ENCODE results near the gene MEIS1.

MEIS1 gene

DNA sequence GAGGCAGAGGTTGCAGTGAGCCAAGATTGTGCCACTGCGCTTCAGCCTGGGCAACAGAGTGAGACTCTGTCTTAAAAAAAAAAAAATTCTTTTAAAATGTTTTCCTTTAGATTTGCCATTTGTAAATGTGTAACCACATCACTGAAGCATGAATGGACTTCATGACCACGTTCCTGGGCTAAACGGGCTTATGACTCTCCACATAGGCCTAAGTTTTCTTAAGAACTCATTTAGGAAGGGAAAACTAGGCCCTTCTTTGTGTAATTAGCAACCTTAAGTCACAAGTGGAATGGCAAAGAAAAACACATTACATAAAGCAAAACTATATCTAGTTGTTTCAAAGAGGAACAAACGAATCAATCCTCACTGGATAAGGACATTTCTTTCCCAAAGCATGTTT lies 99.5 kb downstream of the MEIS1 start:
- no peak for DNase-seq (ENCODE audit: low read depth, low spot score)

DNA sequence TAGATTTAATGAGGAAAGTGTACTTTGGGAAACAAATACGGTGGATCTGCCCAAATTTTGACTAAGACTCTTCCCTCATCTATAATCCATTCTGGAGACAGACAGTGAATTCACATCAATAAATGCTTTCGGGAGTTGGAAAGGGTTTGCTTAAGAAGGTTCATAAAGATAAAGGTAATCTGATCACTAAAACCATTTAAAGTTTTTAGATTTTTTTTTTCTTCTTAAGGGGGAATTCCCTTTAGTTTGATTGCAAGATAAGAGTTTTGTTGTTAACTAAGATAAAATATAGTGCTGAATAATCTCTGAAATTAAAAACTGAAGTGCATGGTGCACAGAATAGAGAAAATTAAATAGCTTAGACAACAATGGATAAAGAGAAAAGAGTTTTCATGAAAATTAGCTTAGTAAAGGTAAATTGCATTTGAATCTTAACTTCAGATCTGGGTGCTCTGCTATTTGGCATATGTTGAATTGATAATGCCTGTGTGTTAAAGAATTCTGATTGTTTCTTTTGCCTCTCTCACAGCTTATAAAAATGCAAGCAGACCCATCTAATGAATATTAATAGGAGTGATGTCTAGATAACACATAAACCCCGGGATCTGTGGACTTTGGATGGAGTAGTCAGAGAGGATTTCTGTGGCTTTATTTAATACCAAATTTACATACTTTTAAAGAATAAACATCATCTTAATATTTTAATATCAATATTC lies 100.8 kb downstream of the MEIS1 start:
- DNase-seq (ENCODE audit: low read depth, low spot score): no peak

DNA sequence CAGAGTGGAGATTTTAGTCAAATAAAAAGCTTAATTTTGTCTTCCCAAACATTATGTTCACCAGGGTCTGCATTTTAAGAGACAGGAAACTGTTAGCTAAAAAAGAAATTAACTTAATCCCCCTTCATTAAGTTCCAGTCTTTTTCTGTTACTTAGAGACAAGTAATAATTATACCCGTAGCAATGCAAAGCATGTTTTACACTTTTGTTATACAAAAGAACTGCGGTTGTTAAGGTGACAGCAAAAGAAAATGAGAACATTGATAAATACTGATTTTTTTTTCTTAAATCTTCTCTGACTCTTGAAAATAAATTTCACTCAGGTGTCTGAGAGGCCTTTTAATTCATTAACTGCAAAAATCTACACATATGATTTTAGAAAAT lies 101.4 kb downstream of the MEIS1 start:
- DNase-seq (ENCODE audit: low read depth, low spot score): no peak

DNA sequence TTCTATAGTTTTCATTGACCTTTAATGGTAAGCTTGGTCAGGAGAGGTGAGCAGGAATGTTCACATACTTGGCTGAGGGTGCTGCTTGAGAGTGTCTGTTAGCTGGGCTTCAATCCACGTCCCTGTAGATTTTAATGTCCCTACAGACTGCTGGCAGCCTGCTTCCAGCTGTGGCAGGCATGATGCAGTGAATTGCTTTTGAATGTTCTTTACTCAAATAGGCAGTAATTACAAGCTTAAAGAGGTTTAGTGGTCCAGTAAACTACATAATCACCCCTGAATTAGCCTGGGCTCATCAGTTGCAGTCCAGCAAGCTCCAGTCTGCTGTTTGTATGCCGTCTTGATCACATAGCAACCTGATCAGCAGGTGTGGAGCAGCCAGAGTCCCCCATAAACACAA lies 102.1 kb downstream of the MEIS1 start:
- no peak for DNase-seq (ENCODE audit: low read depth, low spot score)

DNA sequence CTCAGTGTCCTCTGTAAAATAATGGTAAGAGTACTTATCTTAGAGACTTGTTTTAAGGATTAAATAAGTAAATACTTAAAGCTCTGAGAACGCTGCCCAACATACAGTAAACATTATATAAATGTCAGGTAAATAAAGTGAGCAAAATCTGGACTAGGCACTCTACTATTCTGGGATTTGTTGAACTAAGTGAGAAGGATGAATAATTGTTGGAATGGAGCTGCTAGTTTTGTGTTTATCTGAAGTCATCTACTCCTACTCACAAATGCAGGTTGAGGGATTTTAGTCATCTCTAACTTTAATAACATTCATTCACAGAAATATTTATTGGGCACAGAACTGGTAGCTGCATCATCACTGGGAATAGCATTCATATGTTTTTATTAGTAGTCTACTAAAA lies 103.4 kb downstream of the MEIS1 start:
- no peak for DNase-seq (ENCODE audit: low read depth, low spot score)

DNA sequence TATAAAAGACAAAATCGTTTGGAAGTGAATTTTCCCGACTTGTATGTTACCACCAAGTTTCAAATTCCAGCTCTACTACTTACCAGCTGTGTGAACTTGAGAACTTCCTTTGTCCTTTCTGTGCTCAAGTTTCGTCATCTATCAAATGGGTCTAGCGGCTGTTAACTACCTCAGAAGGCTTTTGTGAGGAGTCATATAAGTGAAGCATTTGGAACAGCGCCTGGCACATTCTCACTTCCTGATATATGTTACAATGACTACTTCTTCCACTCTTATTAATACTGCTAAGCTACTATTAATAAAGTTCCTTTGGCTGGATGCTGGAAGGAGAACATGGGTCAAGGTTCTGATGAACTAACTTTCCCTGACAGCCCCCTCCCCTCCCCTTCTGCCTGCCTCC lies 104.5 kb downstream of the MEIS1 start:
- no peak for DNase-seq (ENCODE audit: low read depth, low spot score)

DNA sequence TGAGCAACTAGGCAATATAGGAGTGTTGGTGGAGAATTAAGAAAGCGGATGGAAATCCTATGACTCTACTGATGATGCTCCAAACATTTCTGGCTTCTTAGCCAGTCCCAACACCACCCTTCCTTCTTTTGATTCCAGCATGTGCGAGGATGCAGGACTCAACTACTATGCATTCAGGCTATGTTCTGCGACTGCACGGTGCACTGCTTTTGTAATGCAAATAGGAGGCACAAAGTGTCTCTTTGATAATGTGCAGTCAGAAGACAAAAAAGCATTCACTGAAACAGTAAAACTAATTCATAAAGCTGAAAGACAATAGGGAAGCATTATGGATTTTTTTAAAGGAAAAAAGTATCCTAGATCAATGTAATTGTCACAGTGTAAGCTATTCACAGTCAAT lies 106.7 kb downstream of the MEIS1 start:
- no peak for DNase-seq (ENCODE audit: low read depth, low spot score)

DNA sequence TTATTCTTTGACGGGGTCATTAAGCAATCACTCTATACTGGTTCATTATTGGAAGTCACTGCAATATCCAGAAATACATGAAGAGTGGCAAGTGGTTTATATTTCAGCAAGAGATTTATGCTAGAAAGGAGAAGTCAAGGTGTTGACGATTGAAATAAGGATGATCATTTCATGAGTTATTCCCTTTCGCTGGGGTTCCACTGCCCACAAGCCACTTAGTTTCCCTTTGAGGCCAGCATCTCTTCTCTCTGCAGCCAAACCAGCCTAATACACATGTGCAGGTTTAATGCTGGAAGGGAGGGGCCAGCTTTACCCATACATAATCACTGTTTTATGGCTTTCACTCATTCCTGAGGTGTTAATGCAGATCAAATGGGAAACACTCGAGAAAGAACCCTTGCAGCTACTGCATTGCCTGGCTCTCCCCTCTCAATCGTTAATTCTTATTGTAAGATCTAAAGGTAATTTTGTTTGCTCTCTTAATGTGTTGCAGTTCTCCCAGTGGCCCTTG lies 108.4 kb downstream of the MEIS1 start:
- DNase-seq (ENCODE audit: low read depth, low spot score): no peak

DNA sequence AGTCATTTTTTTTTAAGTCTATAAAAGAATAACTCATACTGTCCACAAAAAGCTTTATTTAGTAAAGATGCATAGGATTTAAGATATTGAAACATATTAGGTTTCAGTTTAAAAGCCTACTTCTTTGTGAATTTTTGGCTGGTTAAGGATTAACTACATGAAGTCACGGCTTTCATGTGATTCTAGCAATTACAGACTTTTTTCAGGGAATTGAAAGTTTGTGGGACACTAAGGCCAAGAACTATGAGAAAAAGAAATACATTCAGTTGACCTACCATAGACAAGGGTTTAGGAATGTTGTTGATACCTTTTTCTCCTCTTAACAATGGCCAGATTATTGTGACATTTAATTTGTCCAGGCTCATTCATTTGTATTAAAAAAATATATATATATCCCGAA lies 109.3 kb downstream of the MEIS1 start:
- no peak for DNase-seq (ENCODE audit: low read depth, low spot score)

DNA sequence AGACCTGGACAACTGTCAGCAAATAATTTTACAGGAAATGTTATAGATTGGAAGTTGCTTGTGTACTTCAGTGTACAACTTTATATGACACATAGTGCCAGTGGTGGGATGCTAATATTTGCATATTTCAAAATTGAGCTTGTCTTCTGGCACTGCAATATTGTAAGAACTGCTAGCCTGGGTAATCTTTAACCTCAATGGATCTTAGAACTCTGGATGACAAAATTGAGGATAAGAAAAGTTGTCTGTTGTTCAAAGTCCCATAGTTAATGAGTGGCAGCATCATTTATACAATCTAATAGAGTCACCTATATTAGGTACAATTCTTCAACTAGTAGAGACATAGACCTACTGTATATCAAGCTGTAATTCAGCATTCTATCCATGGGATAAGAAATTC lies 110.3 kb downstream of the MEIS1 start:
- DNase-seq (ENCODE audit: low read depth, low spot score): no peak

DNA sequence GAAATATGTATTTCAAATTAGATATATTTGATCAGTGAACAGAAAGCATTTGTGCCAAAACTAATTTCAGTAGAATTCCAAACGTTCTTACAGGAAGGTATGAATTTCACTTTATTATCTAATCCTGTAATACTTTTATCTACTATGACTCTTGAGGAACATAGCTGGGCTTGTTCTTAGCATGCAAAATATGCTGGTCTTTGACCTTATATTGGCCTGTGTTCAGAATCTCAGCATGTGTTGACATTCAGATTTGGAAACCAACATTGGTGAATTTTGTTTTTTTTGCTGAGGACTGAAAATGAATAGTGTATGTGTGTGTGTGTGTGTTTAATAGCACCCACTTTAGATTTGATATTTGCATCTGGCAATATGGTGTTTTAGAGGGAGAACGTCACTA lies 112.2 kb downstream of the MEIS1 start:
- no peak for DNase-seq (ENCODE audit: low read depth, low spot score)

DNA sequence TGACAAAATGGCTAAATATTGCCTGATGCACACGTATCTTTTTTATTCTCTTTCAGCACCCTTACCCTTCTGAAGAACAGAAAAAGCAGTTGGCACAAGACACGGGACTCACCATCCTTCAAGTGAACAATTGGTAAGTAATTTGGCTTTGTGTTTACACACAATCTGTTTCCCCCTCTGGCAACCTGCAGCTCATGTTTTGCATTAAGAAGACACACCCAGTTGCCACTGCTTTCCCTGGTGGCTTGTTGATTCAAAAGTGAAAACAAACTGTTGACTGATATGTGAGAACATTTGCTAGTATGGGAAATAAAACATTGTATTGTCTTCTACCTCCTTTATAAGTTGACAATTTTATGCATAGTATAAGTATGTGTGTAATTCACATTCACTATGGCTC lies 113.0 kb downstream of the MEIS1 start:
- no peak for DNase-seq (ENCODE audit: low read depth, low spot score)

DNA sequence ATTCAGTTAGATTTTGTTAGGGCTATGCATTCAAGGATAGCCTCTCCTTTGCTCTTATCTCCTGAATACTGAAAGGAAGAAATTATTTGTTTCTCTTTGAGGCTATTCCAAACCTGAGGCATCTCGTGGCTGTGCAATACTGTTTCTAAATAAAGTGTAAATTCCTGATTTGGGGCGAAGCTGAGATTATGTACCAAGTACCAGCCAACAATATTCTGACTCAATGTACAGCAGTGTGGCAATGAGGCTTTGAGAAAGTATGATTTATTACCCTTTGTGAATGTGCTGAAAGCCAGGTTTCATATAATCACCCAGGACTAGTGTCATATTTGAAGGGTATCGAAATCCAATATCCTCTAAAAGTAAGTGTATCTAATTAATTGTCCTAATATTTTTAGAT lies 113.5 kb downstream of the MEIS1 start:
- no peak for DNase-seq (ENCODE audit: low read depth, low spot score)

DNA sequence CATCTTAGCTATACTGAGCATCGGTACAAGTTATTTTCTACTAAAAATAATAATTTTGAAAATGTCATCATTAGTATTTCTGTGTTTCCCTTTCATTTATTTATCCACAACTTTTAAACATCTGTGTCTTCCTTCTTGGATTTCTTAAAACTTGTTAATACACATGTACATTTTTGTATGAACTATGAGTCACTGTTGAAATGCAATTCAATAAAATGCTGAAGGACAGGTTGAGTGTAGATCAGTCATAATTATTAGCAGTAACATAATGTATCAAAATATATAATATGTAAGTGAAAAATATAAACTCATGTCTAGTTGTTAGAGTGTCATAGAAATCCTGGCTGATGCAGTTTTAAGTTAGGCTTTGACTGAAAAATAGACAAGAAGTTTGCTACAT lies 115.9 kb downstream of the MEIS1 start:
- DNase-seq (ENCODE audit: low read depth, low spot score): no peak

DNA sequence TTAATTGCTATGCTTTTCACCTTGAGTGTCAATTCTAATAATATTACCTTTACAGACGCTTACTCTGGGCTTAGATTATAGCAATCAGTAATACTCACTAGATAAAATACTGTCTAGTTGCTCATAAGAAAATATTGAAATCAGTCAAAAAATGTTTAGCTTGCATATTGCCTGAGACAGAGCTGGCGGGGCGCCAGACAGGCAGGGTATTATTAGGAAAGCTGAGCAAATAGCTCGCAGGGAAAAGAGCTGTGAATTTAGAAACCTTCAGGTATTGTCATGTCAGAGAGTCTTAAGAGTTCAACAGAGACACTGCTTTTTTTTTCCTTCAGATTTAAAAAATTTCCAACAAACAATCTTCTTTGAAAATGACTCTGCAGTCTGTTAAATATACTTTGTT lies 118.4 kb downstream of the MEIS1 start:
- no peak for DNase-seq (ENCODE audit: low read depth, low spot score)

DNA sequence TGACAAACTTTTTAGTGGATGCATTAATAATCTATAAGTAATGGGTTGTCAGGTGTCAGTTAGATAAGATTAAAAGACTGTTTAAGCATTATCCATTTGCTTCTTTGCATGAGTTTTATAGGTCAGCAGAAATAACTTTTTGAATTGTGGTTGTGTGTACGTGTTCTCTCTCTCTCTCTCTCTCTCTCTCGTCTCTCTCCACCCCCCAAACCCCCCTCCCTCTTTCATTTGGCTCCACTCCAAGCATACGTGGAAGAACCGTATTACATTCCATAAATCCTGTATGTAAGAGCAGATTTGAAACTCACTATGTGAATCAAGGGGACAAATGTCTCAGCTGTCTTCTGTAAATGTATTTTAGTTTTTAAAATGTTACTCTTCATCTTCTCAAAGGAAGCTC lies 120.2 kb downstream of the MEIS1 start:
- DNase-seq (ENCODE audit: low read depth, low spot score): no peak

DNA sequence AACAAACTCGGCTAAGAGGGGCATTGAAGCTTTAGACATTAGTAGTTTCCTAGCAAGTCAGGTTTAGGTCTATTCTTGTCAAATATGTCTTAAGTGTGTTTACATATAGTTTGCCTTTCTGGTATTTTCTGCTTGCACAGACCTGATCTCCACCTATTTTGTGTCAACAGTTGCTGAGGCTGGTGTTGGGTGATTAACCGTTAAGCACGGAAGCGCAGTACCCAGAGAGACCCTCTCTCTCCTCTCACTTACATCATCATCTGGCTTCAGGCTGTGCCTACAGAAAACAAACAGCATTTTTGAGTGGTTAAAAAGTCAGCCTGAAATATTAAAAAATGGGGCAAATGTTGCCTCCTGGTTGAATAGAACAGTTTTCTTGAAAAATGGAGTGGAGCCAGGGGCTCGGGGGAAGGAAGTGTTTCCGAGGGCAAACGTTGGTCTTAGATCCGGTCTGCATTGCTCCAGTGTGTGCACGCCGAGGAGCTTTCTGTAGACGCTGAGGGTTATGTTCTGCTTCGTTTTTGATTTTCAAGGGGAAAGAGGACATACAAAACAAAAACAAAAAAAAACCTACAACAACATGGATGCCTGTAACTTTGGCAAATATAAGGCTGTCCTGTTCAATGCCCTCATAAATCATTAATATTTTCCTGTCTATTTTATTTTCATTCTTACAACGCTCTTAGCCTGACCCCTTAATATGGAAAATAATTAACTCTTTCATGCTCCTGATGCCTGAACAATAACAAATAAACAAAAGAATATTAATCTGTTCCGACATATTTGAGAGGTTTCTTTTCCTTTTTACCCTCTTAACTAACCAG lies 120.8 kb downstream of the MEIS1 start:
- DNase-seq (ENCODE audit: low read depth, low spot score): no peak

DNA sequence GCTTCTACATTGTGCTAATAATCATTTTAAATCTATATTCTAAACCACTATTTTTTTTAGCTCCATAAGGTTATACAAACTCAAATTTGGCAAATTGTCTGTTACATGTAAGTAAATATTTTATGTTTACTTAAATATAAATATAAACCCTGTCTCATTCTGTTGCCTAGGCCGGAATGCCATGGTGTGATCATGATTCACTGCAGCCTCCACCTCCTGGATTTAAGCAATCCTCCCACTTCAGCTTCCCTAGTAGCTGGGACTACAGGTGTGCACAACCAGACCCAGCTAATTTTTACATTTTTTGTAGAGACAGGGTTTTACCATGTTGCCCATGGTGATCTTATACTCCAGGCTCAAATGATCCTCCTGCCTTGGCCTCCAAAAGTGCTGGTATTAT lies 124.7 kb downstream of the MEIS1 start:
- DNase-seq (ENCODE audit: low read depth, low spot score): no peak

DNA sequence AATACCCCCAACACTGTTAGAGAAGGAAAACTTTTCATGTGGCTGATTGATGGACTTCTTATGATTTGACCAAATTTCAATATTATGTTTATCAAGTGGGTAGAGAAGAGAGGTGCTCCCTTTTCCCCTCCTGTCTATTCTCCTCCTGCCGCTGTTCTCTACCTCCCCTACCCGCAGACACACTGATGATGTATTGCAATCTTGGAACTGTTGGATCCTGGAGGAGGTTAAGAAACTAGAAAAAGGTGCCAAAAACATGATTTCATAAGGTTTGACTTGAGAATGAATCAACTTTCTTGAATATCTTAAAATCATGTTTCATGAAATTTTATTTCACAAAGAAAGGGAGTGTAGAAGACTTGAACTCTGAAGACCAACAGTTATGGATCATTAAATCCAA lies 125.8 kb downstream of the MEIS1 start:
- no peak for DNase-seq (ENCODE audit: low read depth, low spot score)

DNA sequence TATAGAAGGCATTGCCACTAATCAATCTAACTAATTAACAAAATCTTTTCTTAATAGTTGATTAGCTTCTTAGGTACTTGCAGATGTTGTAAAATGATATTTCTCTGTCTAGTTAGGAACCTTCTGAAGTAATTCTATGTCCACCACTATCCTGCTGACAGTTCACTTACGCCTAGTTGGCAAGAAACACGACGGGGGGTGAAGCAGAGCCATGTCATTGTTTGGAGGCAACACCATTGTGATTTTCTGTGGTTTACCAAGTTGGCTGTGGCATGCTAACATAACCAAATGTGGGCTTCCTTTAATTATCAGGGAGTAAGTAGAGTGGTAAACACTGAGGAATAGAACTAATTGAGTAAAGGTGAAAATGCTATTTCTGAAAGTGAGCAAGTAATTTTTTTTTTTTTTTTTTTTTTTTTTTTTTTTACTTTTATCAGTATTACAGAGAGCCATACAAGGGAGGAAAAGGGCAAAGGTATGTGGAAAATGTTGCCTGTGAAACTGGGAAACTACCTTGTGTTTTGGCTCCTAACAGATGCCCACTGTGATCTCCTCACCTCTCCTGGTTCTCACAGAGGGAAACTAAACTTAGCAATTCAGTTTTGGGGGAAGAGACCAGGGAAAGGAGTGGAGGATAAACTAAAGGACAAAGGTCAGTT lies 126.8 kb downstream of the MEIS1 start:
- DNase-seq (ENCODE audit: low read depth, low spot score): no peak

DNA sequence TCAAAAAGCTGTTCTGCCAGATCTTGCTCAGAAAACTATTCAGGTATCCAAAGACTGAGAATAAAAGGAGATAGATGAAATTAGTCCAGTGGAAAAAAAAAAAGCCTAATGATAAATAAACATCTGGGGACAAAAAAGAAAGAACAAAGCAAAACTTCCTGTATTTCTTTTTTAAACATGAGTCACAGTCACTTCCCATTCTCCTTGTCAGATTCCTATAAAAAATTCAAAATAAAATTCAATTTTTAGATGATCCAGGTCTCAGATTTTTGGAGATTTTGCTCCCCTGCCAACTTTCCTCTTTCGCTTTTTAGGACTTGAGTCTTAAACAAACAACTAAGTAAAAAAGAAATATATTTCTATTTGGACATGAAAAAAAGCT lies 127.4 kb downstream of the MEIS1 start:
- no peak for DNase-seq (ENCODE audit: low read depth, low spot score)

DNA sequence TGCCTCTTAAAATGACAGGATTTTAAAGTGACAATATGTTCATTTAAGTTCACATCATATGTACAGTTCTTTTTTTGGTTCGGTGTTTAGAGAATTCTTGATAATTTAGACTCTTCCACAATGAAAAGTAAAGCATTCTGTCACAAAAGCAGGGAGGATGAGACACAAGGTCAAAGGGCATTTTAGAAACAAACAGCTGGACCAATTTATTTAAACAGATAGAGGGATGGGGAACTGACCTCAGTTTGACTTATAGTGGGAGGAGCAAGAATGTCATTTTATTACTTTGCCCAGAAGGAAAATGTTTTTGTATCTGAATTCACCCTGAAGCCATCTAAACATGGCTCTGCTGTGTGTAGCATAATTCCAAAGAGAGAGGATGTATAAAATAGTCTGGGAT lies 128.5 kb downstream of the MEIS1 start:
- DNase-seq (ENCODE audit: low read depth, low spot score): no peak

DNA sequence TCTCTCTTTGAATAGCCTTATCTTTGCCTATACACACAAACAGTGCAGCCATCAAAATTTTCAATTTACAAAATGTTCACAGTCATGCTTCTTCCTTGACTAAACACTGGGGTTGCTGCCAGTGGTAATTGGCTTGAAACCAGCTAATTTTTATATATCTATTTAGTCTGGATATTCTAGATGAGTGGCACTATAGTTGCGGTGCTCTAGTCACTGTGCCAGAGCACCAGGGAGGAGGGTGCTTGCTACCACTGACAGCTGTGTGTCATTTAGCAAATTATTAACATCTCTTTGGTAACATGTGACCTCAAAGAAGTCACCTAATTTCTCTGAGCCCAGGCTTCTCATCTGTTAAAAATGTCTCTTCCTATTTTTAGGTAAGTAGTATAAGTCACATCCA lies 130.4 kb downstream of the MEIS1 start:
- no peak for DNase-seq (ENCODE audit: low read depth, low spot score)

All from activated naive CD8-positive, alpha-beta T cell treated with anti-CD3 and anti-CD28 coated beads, Interleukin-2, amount 50 U/mL, for 16 hours (primary cell).